DOHH2 (cell line): ENCODE results near the gene AXIN1.
A peak's percentile ranks its signal among the peaks of the same experiment; 100 is the strongest.
"Not testable (repeated sequence)": the region's sequence is repeated elsewhere in the genome, so short reads cannot be mapped to it uniquely, and the experiment has no call there.

Experiments
- H3F3A ChIP-seq: fragments of 200-600 bp; sonication (generic), shearing (Covaris generic); 2 replicates; pipeline ENCODE4 v1.6.0; 2016; ENCODE audit warnings: antibody characterized with exemption, mild to moderate bottlenecking; ENCODE audit not compliant: control insufficient read depth, insufficient read depth
- H3K27ac ChIP-seq: fragments of 200-600 bp; sonication (generic); 2 replicates; pipeline ENCODE4 v1.5.1; 2014; ENCODE audit warnings: low read depth, mild to moderate bottlenecking, low read length, moderate library complexity
- H3K27me3 ChIP-seq: fragments of 200-600 bp; sonication (generic); 2 replicates; pipeline ENCODE4 v1.6.1; 2014; ENCODE audit warnings: mild to moderate bottlenecking, low read length, mixed read lengths; ENCODE audit not compliant: control insufficient read depth
- H3K36me3 ChIP-seq: fragments of 200-600 bp; sonication (generic); 2 replicates; pipeline ENCODE4 v1.6.1; 2014; ENCODE audit warnings: mild to moderate bottlenecking, low read length, moderate library complexity, mixed read lengths; ENCODE audit not compliant: control insufficient read depth
- H3K4me1 ChIP-seq: fragments of 200-600 bp; sonication (generic); 2 replicates; pipeline ENCODE4 v1.6.1; 2014; ENCODE audit warnings: mild to moderate bottlenecking, low read length, mixed read lengths; ENCODE audit not compliant: control insufficient read depth
- H3K4me2 ChIP-seq: fragments of 200-600 bp; sonication (generic); 2 replicates; pipeline ENCODE4 v1.6.0; 2014; ENCODE audit warnings: mild to moderate bottlenecking, low read length, moderate library complexity
- H3K4me3 ChIP-seq: fragments of 200-600 bp; sonication (generic); 2 replicates; pipeline ENCODE4 v1.5.1; 2014; ENCODE audit warnings: mild to moderate bottlenecking, low read length, mixed read lengths
- H3K79me2 ChIP-seq: fragments of 200-600 bp; sonication (generic); 2 replicates; pipeline ENCODE4 v1.6.1; 2014; ENCODE audit warnings: mild to moderate bottlenecking, low read length, mixed read lengths; ENCODE audit not compliant: control insufficient read depth
- H3K9me2 ChIP-seq: fragments of 200-600 bp; sonication (generic); replicated peaks from 2 replicates; pipeline ENCODE4 v1.6.1; 2014; ENCODE audit warnings: mild to moderate bottlenecking, low read length, mixed read lengths; ENCODE audit not compliant: control insufficient read depth
- H3K9me3 ChIP-seq: fragments of 200-600 bp; sonication (generic); 2 replicates; pipeline ENCODE4 v1.6.1; 2014; ENCODE audit warnings: antibody characterized with exemption, low read length, mixed read lengths; ENCODE audit not compliant: control insufficient read depth, insufficient read depth
- H4K20me1 ChIP-seq: fragments of 200-600 bp; sonication (generic); 2 replicates; pipeline ENCODE4 v1.6.0; 2014; ENCODE audit warnings: low read depth, mild to moderate bottlenecking, antibody characterized with exemption, low read length, moderate library complexity; ENCODE audit not compliant: control insufficient read depth, insufficient read depth
- CTCF ChIP-seq: fragments of 200-600 bp; sonication (generic); IDR thresholded peaks from one replicate; pipeline ENCODE4 v1.5.1; 2014; ENCODE audit warnings: antibody characterized with exemption, mild to moderate bottlenecking, low read depth, low read length; ENCODE audit not compliant: poor library complexity, severe bottlenecking
- EZH2phosphoT487 ChIP-seq: fragments of 200-600 bp; sonication (generic); IDR thresholded peaks from 2 replicates; pipeline ENCODE4 v1.6.1; 2017; ENCODE audit warnings: borderline replicate concordance, mild to moderate bottlenecking, antibody characterized with exemption, low read length, moderate library complexity, mixed read lengths

Gene AXIN1

GRCh38 chr16:363110-363765 lies 10.7 kb upstream of the AXIN1 start:
- H3K36me3 ChIP-seq = peaks cover 15% of the 10 kb centered on the region
- H4K20me1 ChIP-seq = 0 out of 2 replicates have a peak, but pooled peaks cover 5% of the 10 kb centered on the region
- TF ChIP-seq CTCF (no peak), EZH2phosphoT487 (no peak)
- no peak overlapping the region for H3K4me2 ChIP-seq
- H3K9me3 ChIP-seq = no peaks in the 10 kb centered on the region
- H3K4me3 ChIP-seq = no peak overlapping the region
- H3K27me3 ChIP-seq = no peaks in the 10 kb centered on the region
- no peaks in the 10 kb centered on the region for H3K9me2 ChIP-seq
- no peaks in the 10 kb centered on the region for H3K79me2 ChIP-seq
- H3K27ac ChIP-seq = no peak overlapping the region
- no peaks in the 10 kb centered on the region for H3F3A ChIP-seq
- no peaks in the 10 kb centered on the region for H3K4me1 ChIP-seq

- H3K27me3 ChIP-seq, H3F3A ChIP-seq, H3K4me1 ChIP-seq, H3K27ac ChIP-seq, H3K9me3 ChIP-seq, H3K4me2 ChIP-seq, H3K9me2 ChIP-seq, H3K79me2 ChIP-seq, H4K20me1 ChIP-seq, H3K4me3 ChIP-seq, H3K36me3 ChIP-seq: not testable (repeated sequence)
Observed at GRCh38 chr16:362702-362999, 10.1 kb upstream of the AXIN1 start.

- H3K36me3 ChIP-seq = peaks cover 4% of the 10 kb centered on the region
- no peak overlapping the region for H3K27ac ChIP-seq
- H3F3A ChIP-seq = no peaks in the 10 kb centered on the region
- TF ChIP-seq EZH2phosphoT487 (no peak), CTCF (peak; percentile 66)
- no peaks in the 10 kb centered on the region for H3K9me3 ChIP-seq
- H3K4me1 ChIP-seq = no peaks in the 10 kb centered on the region
- H3K4me3 ChIP-seq = no peak overlapping the region
- H3K79me2 ChIP-seq = no peaks in the 10 kb centered on the region
- H3K9me2 ChIP-seq = no peaks in the 10 kb centered on the region
- H4K20me1 ChIP-seq = 0 out of 2 replicates have a peak, but pooled peaks cover 5% of the 10 kb centered on the region
- no peak overlapping the region for H3K4me2 ChIP-seq
- no peaks in the 10 kb centered on the region for H3K27me3 ChIP-seq
Observed at GRCh38 chr16:361872-362701, 9.6 kb upstream of the AXIN1 start.

GRCh38 chr16:361341-361871 lies 8.9 kb upstream of the AXIN1 start:
- H3K79me2 ChIP-seq = no peaks in the 10 kb centered on the region
- H4K20me1 ChIP-seq = 0 out of 2 replicates have a peak, but pooled peaks cover 5% of the 10 kb centered on the region
- H3F3A ChIP-seq = no peaks in the 10 kb centered on the region
- H3K27me3 ChIP-seq = no peaks in the 10 kb centered on the region
- H3K27ac ChIP-seq = no peak overlapping the region
- no peaks in the 10 kb centered on the region for H3K4me1 ChIP-seq
- no peak overlapping the region for H3K4me3 ChIP-seq
- H3K4me2 ChIP-seq = no peak overlapping the region
- no peaks in the 10 kb centered on the region for H3K9me2 ChIP-seq
- peaks cover 2% of the 10 kb centered on the region; the same call in 1 of the 2 replicates for H3K36me3 ChIP-seq
- TF ChIP-seq CTCF (no peak), EZH2phosphoT487 (no peak)
- no peaks in the 10 kb centered on the region for H3K9me3 ChIP-seq
